ENCODE measurements around the gene IL1RAPL1. TPM values are rescaled to one million over a fixed set of nuclear protein-coding genes. Genes with fewer than 3 reads are reported as not detected.

The IL1RAPL1 gene
- total and polyA plus RNA-seq, 2 donors (not counting 1 experiment from before 2014, with no cell fraction given): 0.25 to 2.8 TPM

DNA sequence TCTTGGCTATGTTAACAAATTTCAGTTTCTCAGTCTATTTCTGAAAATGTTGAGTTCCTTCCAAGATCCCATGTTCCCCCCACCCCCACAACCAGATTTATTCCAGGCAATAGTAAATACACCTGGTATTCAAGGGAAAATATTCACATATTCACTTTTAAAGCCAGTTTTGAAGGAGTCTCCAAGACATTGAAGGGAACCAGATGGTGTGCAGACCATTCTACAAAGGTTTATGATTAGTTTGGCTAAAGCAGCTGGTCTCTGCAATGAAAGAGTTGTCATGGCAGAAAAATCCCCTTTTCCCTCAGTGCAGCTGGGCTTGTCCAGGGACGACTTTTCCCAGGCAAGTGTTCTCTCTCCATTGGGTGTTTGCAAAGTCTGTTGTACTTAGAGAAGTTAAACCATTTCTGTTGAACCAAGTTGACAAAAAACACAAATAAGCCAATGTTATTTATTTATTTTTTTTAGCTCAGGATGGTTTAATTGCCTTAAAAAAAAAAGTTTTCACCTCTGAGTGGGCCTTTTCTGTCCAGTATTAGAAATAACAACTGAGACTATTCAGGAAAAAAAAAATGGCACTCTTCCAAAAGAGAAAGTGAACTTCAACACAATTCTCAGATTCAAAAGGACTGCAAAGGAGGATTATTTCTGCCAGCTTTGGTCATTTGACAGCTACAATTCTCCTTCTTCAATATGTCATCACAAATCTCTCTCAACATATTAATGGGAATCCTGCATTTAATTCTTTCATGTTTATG is 410.6 kb downstream of the IL1RAPL1 start:
- no peaks in the 10 kb centered on the region for H3K4me1 ChIP-seq (ENCODE audit: control insufficient read depth, extremely low read depth, insufficient read depth, low read length)
- no peak overlapping the region for H3K27ac ChIP-seq (ENCODE audit: insufficient read depth, low read length)
- peak; percentile 54 to 84 for DNase-seq (ENCODE audit: low read depth in 2 of 2)

GRCh38 chrX:28998609-28999135 is 411.4 kb downstream of the IL1RAPL1 start:
- Histone ChIP-seq H4K20me1 (ENCODE audit: control insufficient read depth, extremely low read depth, insufficient read depth, low read length) (no peaks in the 10 kb centered on the region), H3K9ac (ENCODE audit: insufficient read depth, low read length) (no peak overlapping the region), H3K4me2 (ENCODE audit: extremely low read depth, insufficient read depth, low read length) (no peak overlapping the region), H3K27ac (ENCODE audit: insufficient read depth, low read length) (no peak overlapping the region), H3K4me1 (ENCODE audit: control insufficient read depth, extremely low read depth, insufficient read depth, low read length) (no peaks in the 10 kb centered on the region), H2AFZ (ENCODE audit: low read length) (no peak overlapping the region), H3K9me3 (ENCODE audit: control insufficient read depth, insufficient read depth, low read depth, low read length) (no peaks in the 10 kb centered on the region), H3K4me3 (replicated peaks in 1 of 4; ENCODE audit: control extremely low read depth in 1 of 4, insufficient read depth in 1 of 4, low read depth in 3 of 4, low read length in 4 of 4) (no peak overlapping the region), H3K79me2 (ENCODE audit: control insufficient read depth, insufficient read depth, low read length) (no peaks in the 10 kb centered on the region), H3K27me3 (ENCODE audit: control insufficient read depth, insufficient read depth, low read length) (no peaks in the 10 kb centered on the region), H3K36me3 (ENCODE audit: control insufficient read depth, insufficient read depth, low read length) (no peaks in the 10 kb centered on the region)
- no peak for TF ChIP-seq EZH2 (IDR thresholded peaks at IDR 0.05; ENCODE audit: low read length, missing control alignments)
- no peak for TF ChIP-seq CTCF (conservative IDR thresholded peaks at IDR 0.05 in 1 of 2, IDR thresholded peaks at IDR 0.05 in 1 of 2; ENCODE audit: low read depth in 1 of 2, low read length in 2 of 2)
- DNase-seq (ENCODE audit: low read depth in 2 of 2): peak in 1 of 2 donors; percentile 43

More for the DNA sequence above, 410.6 kb downstream of the IL1RAPL1 start:
- no peaks in the 10 kb centered on the region for H3K79me2 ChIP-seq (ENCODE audit: control insufficient read depth, insufficient read depth, low read length)
- H3K27me3 ChIP-seq (ENCODE audit: control insufficient read depth, insufficient read depth, low read length): no peaks in the 10 kb centered on the region
- no peaks in the 10 kb centered on the region for H4K20me1 ChIP-seq (ENCODE audit: control insufficient read depth, extremely low read depth, insufficient read depth, low read length)
- H2AFZ ChIP-seq (ENCODE audit: low read length): no peak overlapping the region
- H3K9me3 ChIP-seq (ENCODE audit: control insufficient read depth, insufficient read depth, low read depth, low read length): no peaks in the 10 kb centered on the region
- no peaks in the 10 kb centered on the region for H3K36me3 ChIP-seq (ENCODE audit: control insufficient read depth, insufficient read depth, low read length)
- no peak overlapping the region for H3K4me2 ChIP-seq (ENCODE audit: extremely low read depth, insufficient read depth, low read length)
- no peak overlapping the region for H3K9ac ChIP-seq (ENCODE audit: insufficient read depth, low read length)
- H3K4me3 ChIP-seq (replicated peaks in 1 of 4; ENCODE audit: control extremely low read depth in 1 of 4, insufficient read depth in 1 of 4, low read depth in 3 of 4, low read length in 4 of 4): no peak overlapping the region
- TF ChIP-seq EZH2 (IDR thresholded peaks at IDR 0.05; ENCODE audit: low read length, missing control alignments): no peak
- no peak for TF ChIP-seq CTCF (conservative IDR thresholded peaks at IDR 0.05 in 1 of 2, IDR thresholded peaks at IDR 0.05 in 1 of 2; ENCODE audit: low read depth in 1 of 2, low read length in 2 of 2)

- Histone ChIP-seq H3K27ac (ENCODE audit: insufficient read depth, low read length) (no peak overlapping the region), H3K4me1 (ENCODE audit: control insufficient read depth, extremely low read depth, insufficient read depth, low read length) (no peaks in the 10 kb centered on the region), H3K4me2 (ENCODE audit: extremely low read depth, insufficient read depth, low read length) (no peak overlapping the region), H3K9me3 (ENCODE audit: control insufficient read depth, insufficient read depth, low read depth, low read length) (no peaks in the 10 kb centered on the region), H3K27me3 (ENCODE audit: control insufficient read depth, insufficient read depth, low read length) (no peaks in the 10 kb centered on the region), H3K79me2 (ENCODE audit: control insufficient read depth, insufficient read depth, low read length) (no peaks in the 10 kb centered on the region), H4K20me1 (ENCODE audit: control insufficient read depth, extremely low read depth, insufficient read depth, low read length) (no peaks in the 10 kb centered on the region), H2AFZ (ENCODE audit: low read length) (no peak overlapping the region), H3K9ac (ENCODE audit: insufficient read depth, low read length) (no peak overlapping the region), H3K4me3 (replicated peaks in 1 of 4; ENCODE audit: control extremely low read depth in 1 of 4, insufficient read depth in 1 of 4, low read depth in 3 of 4, low read length in 4 of 4) (no peak overlapping the region), H3K36me3 (ENCODE audit: control insufficient read depth, insufficient read depth, low read length) (no peaks in the 10 kb centered on the region)
- no peak for DNase-seq (ENCODE audit: low read depth in 2 of 2)
- TF ChIP-seq EZH2 (IDR thresholded peaks at IDR 0.05; ENCODE audit: low read length, missing control alignments) (no peak), CTCF (conservative IDR thresholded peaks at IDR 0.05 in 1 of 2, IDR thresholded peaks at IDR 0.05 in 1 of 2; ENCODE audit: low read depth in 1 of 2, low read length in 2 of 2) (no peak)
These were observed 425.6 kb downstream of the IL1RAPL1 start for GRCh38 chrX:29012867-29013266.

All from fibroblast of lung (primary cell).